HS-27A (cell line): Measurements from ENCODE around the gene RCL1.
"Not testable (repeated sequence)": the region's sequence is repeated elsewhere in the genome, so short reads cannot be mapped to it uniquely, and the experiment has no call there.

Experiments used
- DNase-seq: peaks from one replicate; pipeline ENCODE4 v3.0.0-alpha.2; 2012; ENCODE audit warnings: low read depth, missing footprints

Gene RCL1

DNA sequence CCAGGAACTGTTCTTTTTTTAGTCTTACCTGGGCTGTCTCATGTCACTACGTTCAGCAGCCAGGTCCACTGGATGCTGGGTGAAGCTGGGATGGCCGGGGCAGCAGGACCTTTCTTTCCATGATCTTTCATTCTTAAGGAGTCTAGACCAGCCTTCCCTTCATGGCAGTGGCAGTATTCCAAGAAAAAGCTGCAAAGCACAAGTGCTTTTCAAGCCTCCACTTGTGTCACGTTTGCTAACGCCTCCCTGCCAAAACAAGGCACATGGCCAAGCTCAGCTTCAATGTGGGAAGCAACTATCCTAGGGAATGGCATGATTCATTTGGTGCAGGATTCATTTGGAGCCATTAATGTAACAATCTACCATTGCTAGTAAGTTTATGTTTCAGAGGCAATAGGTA is 94.8 kb downstream of the RCL1 start:
- DNase-seq: no peak

DNA sequence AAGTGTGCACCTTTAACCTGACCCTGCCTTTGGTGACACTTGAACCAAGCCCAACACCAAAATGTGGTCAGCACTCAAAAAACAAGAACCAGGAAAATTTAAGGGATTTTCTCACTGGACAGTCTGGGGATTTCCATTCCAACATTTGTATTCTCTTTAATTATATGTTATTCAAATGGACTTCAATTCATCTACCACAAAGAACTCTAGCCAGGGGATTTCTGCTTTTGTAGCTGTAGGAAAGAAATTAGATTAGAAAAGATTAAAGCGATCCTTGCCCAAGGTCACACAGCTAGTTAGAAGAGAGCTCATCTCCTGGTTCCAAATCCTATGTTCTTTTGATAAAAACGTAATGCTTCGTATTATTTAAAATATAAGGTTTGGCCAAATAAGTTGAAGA is 97.5 kb downstream of the RCL1 start:
- no peak for DNase-seq

DNA sequence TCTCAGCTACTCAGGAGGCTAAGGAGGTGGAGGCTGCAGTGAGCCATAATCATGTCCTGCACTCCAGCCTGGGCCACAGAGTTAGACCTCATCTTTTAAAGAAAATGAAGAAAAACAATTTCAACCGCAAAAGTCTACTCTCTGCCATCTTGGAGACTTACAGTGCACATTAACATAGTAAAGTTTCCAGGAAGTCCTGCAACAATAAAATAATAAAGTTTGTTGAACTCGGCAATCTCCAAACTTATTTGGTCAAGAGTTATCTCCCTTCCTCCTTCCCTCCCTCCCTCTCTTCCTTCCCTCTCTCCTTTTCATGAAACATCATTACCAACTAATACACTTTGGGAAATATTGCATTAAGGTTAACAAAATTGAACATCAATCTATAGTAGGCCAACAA is 98.2 kb downstream of the RCL1 start:
- DNase-seq: no peak

- DNase-seq: no peak
Observed at GRCh38 chr9:4891674-4892073, 98.9 kb downstream of the RCL1 start.

- DNase-seq: no peak
Observed at GRCh38 chr9:4892501-4893194, 99.9 kb downstream of the RCL1 start.

DNA sequence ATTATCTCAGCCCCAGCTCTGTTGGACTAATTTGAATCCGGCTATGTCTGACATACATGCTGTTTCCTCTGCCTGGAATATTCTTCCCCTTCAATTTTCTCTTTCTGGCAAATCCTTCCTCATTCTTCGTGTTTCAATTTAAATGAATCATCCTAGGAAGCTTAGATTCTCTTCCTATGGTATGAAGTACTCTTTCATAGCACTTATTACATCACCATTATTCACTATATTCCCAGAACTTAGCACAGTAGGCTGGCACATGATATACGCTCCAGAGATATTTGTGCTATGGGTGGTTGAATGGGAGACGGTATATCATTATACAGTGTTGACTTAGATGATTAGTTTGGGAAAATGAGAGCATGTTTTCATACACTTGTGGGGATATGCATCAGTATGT is 101.3 kb downstream of the RCL1 start:
- DNase-seq: no peak

DNA sequence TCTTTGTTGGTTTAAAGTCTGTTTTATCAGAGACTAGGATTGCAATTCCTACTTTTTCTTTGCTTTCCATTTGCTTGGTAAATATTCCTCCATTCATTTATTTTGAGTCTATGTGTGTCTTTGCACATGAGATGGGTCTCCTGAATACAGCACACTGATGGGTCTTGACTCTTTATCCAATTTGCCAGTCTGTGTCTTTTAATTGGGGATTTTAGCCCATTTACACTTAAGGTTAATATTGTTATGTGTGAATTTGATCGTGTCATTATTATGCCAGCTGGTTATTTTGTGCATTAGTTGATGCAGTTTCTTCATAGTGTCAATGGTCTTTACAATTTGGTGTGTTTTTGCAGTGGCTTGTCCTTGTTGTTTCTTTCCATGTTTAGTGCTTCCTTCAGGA is 107.1 kb downstream of the RCL1 start:
- DNase-seq: not testable (repeated sequence)

- peak; percentile 31 for DNase-seq
Observed at GRCh38 chr9:4901401-4902134, 108.8 kb downstream of the RCL1 start.

GRCh38 chr9:4902135-4902475 is 109.4 kb downstream of the RCL1 start:
- DNase-seq: no peak

GRCh38 chr9:4904322-4905134 is 111.8 kb downstream of the RCL1 start:
- DNase-seq: no peak

GRCh38 chr9:4905135-4905490 is 112.4 kb downstream of the RCL1 start:
- no peak for DNase-seq
